Measurements from ENCODE around the gene PSTPIP2. TPM values are rescaled to one million over a fixed set of nuclear protein-coding genes. Genes with fewer than 3 reads are reported as not detected.

The PSTPIP2 gene
- total and polyA plus RNA-seq, 2 experiments from 2014 or later, result 1.4 to 2.6 TPM

DNA sequence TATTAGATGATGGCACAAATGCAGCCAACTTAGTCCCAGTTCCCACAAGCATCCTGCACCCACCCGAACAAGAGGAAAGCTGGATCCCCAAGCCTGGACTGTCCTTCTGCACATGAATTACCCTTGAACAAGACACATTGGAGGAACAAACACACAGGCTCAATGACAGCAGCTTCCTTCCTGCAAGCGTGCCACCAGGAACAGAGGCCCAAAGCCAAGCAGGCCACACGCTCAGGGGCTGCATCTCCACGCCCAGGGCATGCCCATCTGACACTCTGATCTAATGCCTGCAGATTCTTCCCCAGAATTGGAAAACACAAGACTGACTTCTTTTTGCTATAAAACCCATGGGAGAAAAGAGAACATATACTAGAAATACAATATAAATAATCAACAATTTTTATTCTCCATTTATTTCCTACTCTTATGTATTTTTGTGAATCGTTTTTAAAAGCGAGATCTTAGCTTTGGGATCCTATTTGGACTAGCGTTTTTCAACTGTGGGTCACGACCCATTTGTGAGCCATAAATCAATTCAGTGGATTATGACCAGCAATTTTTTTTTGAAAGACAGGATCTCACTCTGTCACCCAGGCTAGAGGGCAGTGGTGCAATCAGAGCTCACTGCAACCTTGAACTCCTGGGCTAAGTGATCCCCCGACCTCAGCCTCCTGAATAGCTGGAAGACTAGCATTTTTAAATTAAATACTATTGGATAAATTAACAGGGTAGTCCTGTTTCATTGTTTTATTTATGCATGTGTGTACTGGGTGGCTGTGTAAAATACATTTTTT lies 34.4 kb downstream of the PSTPIP2 start:
- Histone ChIP-seq H3K4me3 (no peak overlapping the region), H4K20me1 (replicated peaks; ENCODE audit: insufficient read depth) (0 out of 2 replicates have a peak, but pooled peaks cover 3% of the 10 kb centered on the region), H3K79me2 (replicated peaks; ENCODE audit: insufficient read depth) (no peaks in the 10 kb centered on the region), H3K36me3 (ENCODE audit: insufficient read depth) (no peaks in the 10 kb centered on the region), H3K4me2 (no peak overlapping the region), H3K4me1 (ENCODE audit: insufficient read depth) (peaks cover 8% of the 10 kb centered on the region; the same call in 1 of the 2 replicates), H2AFZ (no peak overlapping the region), H3K27me3 (ENCODE audit: insufficient read depth) (no peaks in the 10 kb centered on the region), H3K27ac (ENCODE audit: low read depth) (no peak overlapping the region), H3F3A (replicated peaks; ENCODE audit: low read depth) (no peaks in the 10 kb centered on the region), H3K9me2 (ENCODE audit: insufficient read depth) (peaks cover 9% of the 10 kb centered on the region)
- Mint-ChIP-seq H3K36me3 (ENCODE audit: low read depth) (no peaks in the 10 kb centered on the region), H3K9me3 (no peaks in the 10 kb centered on the region), H3K27ac (no peak overlapping the region), H3K27me3 (ENCODE audit: insufficient read depth, low read depth, poor library complexity) (peaks cover 3% of the 10 kb centered on the region), H3K4me1 (peaks cover 6% of the 10 kb centered on the region; the same call in 2 of the 3 replicates), H3K4me3 (no peak overlapping the region)
- TF ChIP-seq, protein P1, sequence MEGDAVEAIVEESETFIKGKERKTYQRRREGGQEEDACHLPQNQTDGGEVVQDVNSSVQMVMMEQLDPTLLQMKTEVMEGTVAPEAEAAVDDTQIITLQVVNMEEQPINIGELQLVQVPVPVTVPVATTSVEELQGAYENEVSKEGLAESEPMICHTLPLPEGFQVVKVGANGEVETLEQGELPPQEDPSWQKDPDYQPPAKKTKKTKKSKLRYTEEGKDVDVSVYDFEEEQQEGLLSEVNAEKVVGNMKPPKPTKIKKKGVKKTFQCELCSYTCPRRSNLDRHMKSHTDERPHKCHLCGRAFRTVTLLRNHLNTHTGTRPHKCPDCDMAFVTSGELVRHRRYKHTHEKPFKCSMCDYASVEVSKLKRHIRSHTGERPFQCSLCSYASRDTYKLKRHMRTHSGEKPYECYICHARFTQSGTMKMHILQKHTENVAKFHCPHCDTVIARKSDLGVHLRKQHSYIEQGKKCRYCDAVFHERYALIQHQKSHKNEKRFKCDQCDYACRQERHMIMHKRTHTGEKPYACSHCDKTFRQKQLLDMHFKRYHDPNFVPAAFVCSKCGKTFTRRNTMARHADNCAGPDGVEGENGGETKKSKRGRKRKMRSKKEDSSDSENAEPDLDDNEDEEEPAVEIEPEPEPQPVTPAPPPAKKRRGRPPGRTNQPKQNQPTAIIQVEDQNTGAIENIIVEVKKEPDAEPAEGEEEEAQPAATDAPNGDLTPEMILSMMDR (conservative IDR thresholded peaks at IDR 0.05; ENCODE audit: low read depth in 2 of 2), result no peak
- no peak for TF ChIP-seq JUNB (IDR thresholded peaks at IDR 0.05; ENCODE audit: unreplicated experiment)
- TF ChIP-seq, protein P2, sequence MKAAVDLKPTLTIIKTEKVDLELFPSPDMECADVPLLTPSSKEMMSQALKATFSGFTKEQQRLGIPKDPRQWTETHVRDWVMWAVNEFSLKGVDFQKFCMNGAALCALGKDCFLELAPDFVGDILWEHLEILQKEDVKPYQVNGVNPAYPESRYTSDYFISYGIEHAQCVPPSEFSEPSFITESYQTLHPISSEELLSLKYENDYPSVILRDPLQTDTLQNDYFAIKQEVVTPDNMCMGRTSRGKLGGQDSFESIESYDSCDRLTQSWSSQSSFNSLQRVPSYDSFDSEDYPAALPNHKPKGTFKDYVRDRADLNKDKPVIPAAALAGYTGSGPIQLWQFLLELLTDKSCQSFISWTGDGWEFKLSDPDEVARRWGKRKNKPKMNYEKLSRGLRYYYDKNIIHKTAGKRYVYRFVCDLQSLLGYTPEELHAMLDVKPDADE (IDR thresholded peaks at IDR 0.05), result no peak
- TF ChIP-seq, protein P3, sequence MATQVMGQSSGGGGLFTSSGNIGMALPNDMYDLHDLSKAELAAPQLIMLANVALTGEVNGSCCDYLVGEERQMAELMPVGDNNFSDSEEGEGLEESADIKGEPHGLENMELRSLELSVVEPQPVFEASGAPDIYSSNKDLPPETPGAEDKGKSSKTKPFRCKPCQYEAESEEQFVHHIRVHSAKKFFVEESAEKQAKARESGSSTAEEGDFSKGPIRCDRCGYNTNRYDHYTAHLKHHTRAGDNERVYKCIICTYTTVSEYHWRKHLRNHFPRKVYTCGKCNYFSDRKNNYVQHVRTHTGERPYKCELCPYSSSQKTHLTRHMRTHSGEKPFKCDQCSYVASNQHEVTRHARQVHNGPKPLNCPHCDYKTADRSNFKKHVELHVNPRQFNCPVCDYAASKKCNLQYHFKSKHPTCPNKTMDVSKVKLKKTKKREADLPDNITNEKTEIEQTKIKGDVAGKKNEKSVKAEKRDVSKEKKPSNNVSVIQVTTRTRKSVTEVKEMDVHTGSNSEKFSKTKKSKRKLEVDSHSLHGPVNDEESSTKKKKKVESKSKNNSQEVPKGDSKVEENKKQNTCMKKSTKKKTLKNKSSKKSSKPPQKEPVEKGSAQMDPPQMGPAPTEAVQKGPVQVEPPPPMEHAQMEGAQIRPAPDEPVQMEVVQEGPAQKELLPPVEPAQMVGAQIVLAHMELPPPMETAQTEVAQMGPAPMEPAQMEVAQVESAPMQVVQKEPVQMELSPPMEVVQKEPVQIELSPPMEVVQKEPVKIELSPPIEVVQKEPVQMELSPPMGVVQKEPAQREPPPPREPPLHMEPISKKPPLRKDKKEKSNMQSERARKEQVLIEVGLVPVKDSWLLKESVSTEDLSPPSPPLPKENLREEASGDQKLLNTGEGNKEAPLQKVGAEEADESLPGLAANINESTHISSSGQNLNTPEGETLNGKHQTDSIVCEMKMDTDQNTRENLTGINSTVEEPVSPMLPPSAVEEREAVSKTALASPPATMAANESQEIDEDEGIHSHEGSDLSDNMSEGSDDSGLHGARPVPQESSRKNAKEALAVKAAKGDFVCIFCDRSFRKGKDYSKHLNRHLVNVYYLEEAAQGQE (IDR thresholded peaks at IDR 0.05; ENCODE audit: unreplicated experiment), result no peak
- no peak for TF ChIP-seq ZNF331 (CRISPR knock-in tag; IDR thresholded peaks at IDR 0.05; ENCODE audit: low read depth)
- no peak for TF ChIP-seq POLR2AphosphoS5 (IDR thresholded peaks at IDR 0.05; ENCODE audit: low read depth)
- ATAC-seq (no peak), DNase-seq (ENCODE audit: low spot score) (no peak)
